DOHH2 (cell line): Measurements from ENCODE around the gene FBXO10.

Source experiments
- CTCF ChIP-seq: fragments of 200-600 bp; sonication (generic); IDR thresholded peaks from one replicate; pipeline ENCODE4 v1.5.1; 2014; ENCODE audit warnings: antibody characterized with exemption, mild to moderate bottlenecking, low read depth, low read length; ENCODE audit not compliant: poor library complexity, severe bottlenecking
- EZH2phosphoT487 ChIP-seq: fragments of 200-600 bp; sonication (generic); IDR thresholded peaks from 2 replicates; pipeline ENCODE4 v1.6.1; 2017; ENCODE audit warnings: borderline replicate concordance, mild to moderate bottlenecking, antibody characterized with exemption, low read length, moderate library complexity, mixed read lengths

DNA sequence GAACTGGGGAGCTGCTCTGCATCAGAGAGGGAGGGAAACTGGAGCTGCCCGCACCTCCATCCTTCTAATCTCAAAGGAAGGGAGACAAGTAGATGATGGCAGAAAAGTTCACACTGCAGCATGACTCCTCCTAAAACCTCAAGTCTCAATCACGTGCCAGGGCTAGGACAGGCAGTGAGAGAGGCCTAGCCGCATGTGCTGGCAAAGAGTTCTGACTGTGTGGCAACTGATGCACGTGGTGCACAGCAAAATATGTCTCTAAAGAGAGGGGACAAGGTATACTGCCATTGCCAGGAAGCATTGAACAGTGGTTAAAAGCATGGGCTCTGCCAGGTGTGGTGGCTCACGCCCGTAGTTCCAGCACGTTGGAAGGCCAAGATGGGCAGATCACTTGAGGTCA is 38.1 kb downstream of the FBXO10 start:
- no peak for TF ChIP-seq CTCF
- no peak for TF ChIP-seq EZH2phosphoT487
